NCI-H128 (cell line): ENCODE results near the gene SLC35E1.

Experiments used
- DNase-seq: peaks from one replicate; lab custom pipeline; 2025; ENCODE audit not compliant: unreplicated experiment; lab: John Stamatoyannopoulos, UW

SLC35E1 gene

DNA sequence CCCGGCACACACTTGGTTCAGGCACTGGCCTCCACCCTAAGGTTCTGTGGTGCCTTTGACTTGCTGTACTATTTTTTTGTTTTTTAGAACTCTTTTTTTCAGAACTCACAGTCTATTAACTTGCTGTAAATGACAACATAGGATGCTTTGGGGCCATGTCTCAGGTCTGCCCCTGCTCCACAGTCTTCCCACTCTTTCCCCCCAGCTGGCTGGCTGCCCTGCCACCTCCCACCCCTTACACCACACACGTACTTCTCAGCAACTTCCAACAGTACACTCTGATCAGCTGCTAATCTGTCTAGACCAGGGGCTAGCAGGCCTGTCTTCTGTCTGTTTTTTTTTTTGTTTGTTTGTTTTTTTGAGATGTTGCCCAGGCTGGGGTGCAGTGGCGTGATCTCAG is 67.9 kb downstream of the SLC35E1 start:
- DNase-seq: no peak
